ENCODE results near the gene RGS17.
A peak's percentile ranks its signal among the peaks of the same experiment; 100 is the strongest.

DNA sequence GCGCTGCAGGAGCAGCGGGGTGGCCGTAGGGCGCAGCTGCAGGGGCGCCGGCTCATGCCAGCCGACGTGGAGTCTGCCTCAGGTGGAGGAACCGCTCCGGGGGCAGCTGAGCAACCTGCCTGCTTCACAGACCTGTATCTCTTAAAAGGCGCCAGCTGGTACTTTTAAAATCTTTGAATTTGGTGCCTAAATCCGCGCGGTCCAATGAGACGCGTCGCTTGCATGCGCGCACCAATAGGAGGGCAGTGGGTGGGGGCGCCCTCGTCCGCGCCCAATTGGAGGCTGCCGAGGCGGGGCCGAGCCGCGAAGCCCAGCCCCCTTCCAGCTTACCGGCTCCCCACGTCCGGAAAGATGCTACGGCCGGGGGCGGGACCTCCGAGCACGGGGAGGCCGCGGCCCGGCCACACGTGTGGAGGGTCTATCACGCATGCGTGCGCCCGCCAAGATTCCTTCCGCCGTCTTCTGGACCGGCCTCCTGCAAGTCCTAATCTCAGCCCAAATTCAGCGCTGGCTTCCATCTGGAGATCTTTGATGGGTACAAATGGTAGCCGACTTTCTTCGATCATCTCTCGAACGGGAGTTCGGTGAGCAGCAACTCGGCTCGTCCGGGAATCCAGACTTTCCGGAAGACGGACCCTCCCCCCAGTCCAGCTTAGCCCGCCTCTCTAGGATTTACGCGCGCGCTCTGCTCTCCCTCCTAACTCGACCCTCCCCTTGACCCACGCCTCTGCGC is 148.0 kb downstream of the RGS17 start, which contains the start of gene FBXO5:
- TF ChIP-seq, protein P1, sequence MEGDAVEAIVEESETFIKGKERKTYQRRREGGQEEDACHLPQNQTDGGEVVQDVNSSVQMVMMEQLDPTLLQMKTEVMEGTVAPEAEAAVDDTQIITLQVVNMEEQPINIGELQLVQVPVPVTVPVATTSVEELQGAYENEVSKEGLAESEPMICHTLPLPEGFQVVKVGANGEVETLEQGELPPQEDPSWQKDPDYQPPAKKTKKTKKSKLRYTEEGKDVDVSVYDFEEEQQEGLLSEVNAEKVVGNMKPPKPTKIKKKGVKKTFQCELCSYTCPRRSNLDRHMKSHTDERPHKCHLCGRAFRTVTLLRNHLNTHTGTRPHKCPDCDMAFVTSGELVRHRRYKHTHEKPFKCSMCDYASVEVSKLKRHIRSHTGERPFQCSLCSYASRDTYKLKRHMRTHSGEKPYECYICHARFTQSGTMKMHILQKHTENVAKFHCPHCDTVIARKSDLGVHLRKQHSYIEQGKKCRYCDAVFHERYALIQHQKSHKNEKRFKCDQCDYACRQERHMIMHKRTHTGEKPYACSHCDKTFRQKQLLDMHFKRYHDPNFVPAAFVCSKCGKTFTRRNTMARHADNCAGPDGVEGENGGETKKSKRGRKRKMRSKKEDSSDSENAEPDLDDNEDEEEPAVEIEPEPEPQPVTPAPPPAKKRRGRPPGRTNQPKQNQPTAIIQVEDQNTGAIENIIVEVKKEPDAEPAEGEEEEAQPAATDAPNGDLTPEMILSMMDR (IDR thresholded peaks at IDR 0.05) = no peak
- TF ChIP-seq POLR2A (IDR thresholded peaks at IDR 0.05) = peak in 1 of 2 donors; percentile 49

All from uterus (tissue), 2 donors.